ENCODE results near the gene LRRC75A. TPM values are rescaled to one million over a fixed set of nuclear protein-coding genes. Genes with fewer than 3 reads are reported as not detected.
A peak's percentile ranks its signal among the peaks of the same experiment; 100 is the strongest.

Gene LRRC75A
- total RNA-seq, 2 donors from 2014 or later: 0.93 to 2.6 TPM

GRCh38 chr17:16417896-16418684 lies 73.9 kb downstream of the LRRC75A start:
- H3K27me3 ChIP-seq: no peaks in the 10 kb centered on the region

GRCh38 chr17:16417399-16417798 lies 74.6 kb downstream of the LRRC75A start:
- peak overlapping the region in 1 of 2 donors; percentile 90 for H3K27ac ChIP-seq
- no peaks in the 10 kb centered on the region for H3K36me3 ChIP-seq
- DNase-seq (ENCODE audit: low spot score): no peak
- no peak overlapping the region for H3K4me3 ChIP-seq
- H3K9me3 ChIP-seq: no peaks in the 10 kb centered on the region
- H3K27me3 ChIP-seq: no peaks in the 10 kb centered on the region
- TF ChIP-seq, protein P1, sequence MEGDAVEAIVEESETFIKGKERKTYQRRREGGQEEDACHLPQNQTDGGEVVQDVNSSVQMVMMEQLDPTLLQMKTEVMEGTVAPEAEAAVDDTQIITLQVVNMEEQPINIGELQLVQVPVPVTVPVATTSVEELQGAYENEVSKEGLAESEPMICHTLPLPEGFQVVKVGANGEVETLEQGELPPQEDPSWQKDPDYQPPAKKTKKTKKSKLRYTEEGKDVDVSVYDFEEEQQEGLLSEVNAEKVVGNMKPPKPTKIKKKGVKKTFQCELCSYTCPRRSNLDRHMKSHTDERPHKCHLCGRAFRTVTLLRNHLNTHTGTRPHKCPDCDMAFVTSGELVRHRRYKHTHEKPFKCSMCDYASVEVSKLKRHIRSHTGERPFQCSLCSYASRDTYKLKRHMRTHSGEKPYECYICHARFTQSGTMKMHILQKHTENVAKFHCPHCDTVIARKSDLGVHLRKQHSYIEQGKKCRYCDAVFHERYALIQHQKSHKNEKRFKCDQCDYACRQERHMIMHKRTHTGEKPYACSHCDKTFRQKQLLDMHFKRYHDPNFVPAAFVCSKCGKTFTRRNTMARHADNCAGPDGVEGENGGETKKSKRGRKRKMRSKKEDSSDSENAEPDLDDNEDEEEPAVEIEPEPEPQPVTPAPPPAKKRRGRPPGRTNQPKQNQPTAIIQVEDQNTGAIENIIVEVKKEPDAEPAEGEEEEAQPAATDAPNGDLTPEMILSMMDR (IDR thresholded peaks at IDR 0.05): no peak
- H3K4me1 ChIP-seq: peaks cover 0 to 40% of the 10 kb centered on the region in 2 donors

More at GRCh38 chr17:16417896-16418684, 73.9 kb downstream of the LRRC75A start:
- TF ChIP-seq, protein P1 (IDR thresholded peaks at IDR 0.05): no peak
- H3K36me3 ChIP-seq: no peaks in the 10 kb centered on the region
- no peak overlapping the region for H3K4me3 ChIP-seq
- DNase-seq (ENCODE audit: low spot score): no peak
- H3K4me1 ChIP-seq: peaks cover 0 to 40% of the 10 kb centered on the region in 2 donors
- peak overlapping the region; percentile 62 to 90 for H3K27ac ChIP-seq
- no peaks in the 10 kb centered on the region for H3K9me3 ChIP-seq

DNA sequence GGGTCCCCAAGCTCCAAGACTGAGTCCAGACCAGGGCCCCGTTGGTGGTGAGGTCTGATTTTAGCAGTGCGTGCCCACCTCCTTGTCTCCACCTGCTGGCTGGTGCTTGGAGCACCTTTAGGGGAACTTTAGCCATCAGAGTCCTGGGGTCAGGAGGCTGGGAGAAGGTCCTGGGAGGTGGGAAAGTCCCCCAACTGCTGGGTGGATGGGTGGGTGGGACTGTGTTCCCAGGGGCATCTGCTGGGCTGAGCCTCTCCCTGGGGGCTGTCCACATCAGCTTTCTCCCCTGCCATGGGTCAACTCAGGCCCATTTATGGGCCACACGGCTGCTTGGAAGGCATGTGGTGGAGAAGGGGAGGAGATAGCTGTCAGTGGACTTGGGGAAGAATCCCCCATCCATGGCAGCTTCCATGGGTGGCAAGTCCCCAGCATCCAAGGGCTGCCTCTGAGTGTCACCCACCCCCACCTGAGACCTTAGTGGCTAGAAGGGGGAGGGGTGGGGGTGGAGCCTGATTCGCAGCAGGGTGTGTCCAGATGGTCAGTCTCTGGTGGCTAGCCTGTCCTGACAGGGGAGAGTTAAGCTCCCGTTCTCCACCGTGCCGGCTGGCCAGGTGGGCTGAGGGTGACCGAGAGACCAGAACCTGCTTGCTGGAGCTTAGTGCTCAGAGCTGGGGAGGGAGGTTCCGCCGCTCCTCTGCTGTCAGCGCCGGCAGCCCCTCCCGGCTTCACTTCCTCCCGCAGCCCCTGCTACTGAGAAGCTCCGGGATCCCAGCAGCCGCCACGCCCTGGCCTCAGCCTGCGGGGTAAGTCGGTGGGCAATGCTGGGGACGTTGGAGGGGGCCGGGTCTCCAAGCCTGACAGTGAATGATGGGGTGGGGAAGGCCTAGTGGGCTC lies 76.7 kb downstream of the LRRC75A start, which contains the start of gene TRPV2:
Gene TRPV2, plus strand, starts transcription at position 541 of the 894 bp plus-strand sequence. CDS start 2,098 bp downstream, outside the sequence.
- Histone ChIP-seq H3K4me3 (peak within 1 kb of the TSS; percentile 47 to 60), H3K9me3 (no peaks in the 10 kb centered on the region), H3K27ac (peak within 1 kb of the TSS; percentile 87 to 90), H3K4me1 (peaks cover 0 to 40% of the 10 kb centered on the region in 2 donors), H3K27me3 (no peaks in the 10 kb centered on the region), H3K36me3 (no peaks in the 10 kb centered on the region)
- no peak for DNase-seq (ENCODE audit: low spot score)
- TF ChIP-seq, protein P1 (IDR thresholded peaks at IDR 0.05): peak; percentile 16 to 55

GRCh38 chr17:16407911-16408588 lies 83.9 kb downstream of the LRRC75A start:
- peak; percentile 76 for DNase-seq (ENCODE audit: low spot score)
- no peaks in the 10 kb centered on the region for H3K9me3 ChIP-seq

More at GRCh38 chr17:16407911-16408588, 83.9 kb downstream of the LRRC75A start:
- TF ChIP-seq, protein P1 (IDR thresholded peaks at IDR 0.05): no peak
- Histone ChIP-seq H3K27ac (peak overlapping the region; percentile 69 to 80), H3K27me3 (no peaks in the 10 kb centered on the region), H3K4me3 (peak overlapping the region in 1 of 2 donors; percentile 64), H3K4me1 (peaks cover 0 to 22% of the 10 kb centered on the region in 2 donors), H3K36me3 (no peaks in the 10 kb centered on the region)

Data from right atrium auricular region (tissue), 2 donors.